NCI-H2029 (cell line): ENCODE measurements around the gene PDZK1IP1.
"Not testable (repeated sequence)": the region's sequence is repeated elsewhere in the genome, so short reads cannot be mapped to it uniquely, and the experiment has no call there.

Experiments used
- DNase-seq: peaks from one replicate; lab custom pipeline; 2025; lab: John Stamatoyannopoulos, UW

Gene PDZK1IP1

GRCh38 chr1:47223921-47224675 lies 34.3 kb upstream of the PDZK1IP1 start:
- no peak for DNase-seq

GRCh38 chr1:47223174-47223920 lies 33.5 kb upstream of the PDZK1IP1 start:
- DNase-seq: no peak

- no peak for DNase-seq
Observed at GRCh38 chr1:47222476-47222875, 32.6 kb upstream of the PDZK1IP1 start.

- DNase-seq: no peak
Observed at GRCh38 chr1:47219590-47220220, 29.9 kb upstream of the PDZK1IP1 start.

- no peak for DNase-seq
Observed at GRCh38 chr1:47219001-47219400, 29.2 kb upstream of the PDZK1IP1 start.

GRCh38 chr1:47216278-47217059 lies 26.6 kb upstream of the PDZK1IP1 start:
- no peak for DNase-seq

GRCh38 chr1:47215713-47216112 lies 25.9 kb upstream of the PDZK1IP1 start:
- no peak for DNase-seq

- DNase-seq: no peak
Observed at GRCh38 chr1:47214549-47214948, 24.7 kb upstream of the PDZK1IP1 start.

GRCh38 chr1:47213230-47213963 lies 23.6 kb upstream of the PDZK1IP1 start:
- DNase-seq: no peak

GRCh38 chr1:47212636-47213229 lies 22.9 kb upstream of the PDZK1IP1 start:
- no peak for DNase-seq

GRCh38 chr1:47211796-47212269 lies 22.0 kb upstream of the PDZK1IP1 start:
- no peak for DNase-seq

GRCh38 chr1:47210666-47211065 lies 20.8 kb upstream of the PDZK1IP1 start:
- DNase-seq: no peak

- no peak for DNase-seq
Observed at GRCh38 chr1:47209725-47210325, 20.0 kb upstream of the PDZK1IP1 start.

- DNase-seq: no peak
Observed at GRCh38 chr1:47209091-47209490, 19.3 kb upstream of the PDZK1IP1 start.

- no peak for DNase-seq
Observed at GRCh38 chr1:47208374-47208850, 18.6 kb upstream of the PDZK1IP1 start.

- DNase-seq: no peak
Observed at GRCh38 chr1:47207803-47208373, 18.1 kb upstream of the PDZK1IP1 start.

GRCh38 chr1:47205918-47206317 lies 16.1 kb upstream of the PDZK1IP1 start:
- no peak for DNase-seq

GRCh38 chr1:47203504-47203903 lies 13.7 kb upstream of the PDZK1IP1 start:
- DNase-seq: not testable (repeated sequence)

GRCh38 chr1:47201179-47201578 lies 11.3 kb upstream of the PDZK1IP1 start:
- DNase-seq: no peak

- DNase-seq: no peak
Observed at GRCh38 chr1:47198214-47198613, 8.4 kb upstream of the PDZK1IP1 start.
